ENCODE measurements around the gene LYPD6B. TPM values are rescaled to one million over a fixed set of nuclear protein-coding genes. Genes with fewer than 3 reads are reported as not detected.

Gene LYPD6B
- total RNA-seq, 1 donor, result 3.0 TPM

- no peak for DNase-seq (ENCODE audit: low read depth)
- TF ChIP-seq, protein P1, sequence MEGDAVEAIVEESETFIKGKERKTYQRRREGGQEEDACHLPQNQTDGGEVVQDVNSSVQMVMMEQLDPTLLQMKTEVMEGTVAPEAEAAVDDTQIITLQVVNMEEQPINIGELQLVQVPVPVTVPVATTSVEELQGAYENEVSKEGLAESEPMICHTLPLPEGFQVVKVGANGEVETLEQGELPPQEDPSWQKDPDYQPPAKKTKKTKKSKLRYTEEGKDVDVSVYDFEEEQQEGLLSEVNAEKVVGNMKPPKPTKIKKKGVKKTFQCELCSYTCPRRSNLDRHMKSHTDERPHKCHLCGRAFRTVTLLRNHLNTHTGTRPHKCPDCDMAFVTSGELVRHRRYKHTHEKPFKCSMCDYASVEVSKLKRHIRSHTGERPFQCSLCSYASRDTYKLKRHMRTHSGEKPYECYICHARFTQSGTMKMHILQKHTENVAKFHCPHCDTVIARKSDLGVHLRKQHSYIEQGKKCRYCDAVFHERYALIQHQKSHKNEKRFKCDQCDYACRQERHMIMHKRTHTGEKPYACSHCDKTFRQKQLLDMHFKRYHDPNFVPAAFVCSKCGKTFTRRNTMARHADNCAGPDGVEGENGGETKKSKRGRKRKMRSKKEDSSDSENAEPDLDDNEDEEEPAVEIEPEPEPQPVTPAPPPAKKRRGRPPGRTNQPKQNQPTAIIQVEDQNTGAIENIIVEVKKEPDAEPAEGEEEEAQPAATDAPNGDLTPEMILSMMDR (IDR thresholded peaks at IDR 0.05; ENCODE audit: insufficient read depth, low read depth, low read length), result no peak
- H3K4me3 ChIP-seq (ENCODE audit: low read depth, low read length), result no peak overlapping the region
These were observed 26.5 kb downstream of the LYPD6B start for GRCh38 chr2:149064856-149065630.

- H3K4me3 ChIP-seq (ENCODE audit: low read depth, low read length), result no peak overlapping the region
- no peak for DNase-seq (ENCODE audit: low read depth)
- TF ChIP-seq, protein P1 (IDR thresholded peaks at IDR 0.05; ENCODE audit: insufficient read depth, low read depth, low read length), result no peak
These were observed 29.9 kb downstream of the LYPD6B start for GRCh38 chr2:149068225-149068995.

DNA sequence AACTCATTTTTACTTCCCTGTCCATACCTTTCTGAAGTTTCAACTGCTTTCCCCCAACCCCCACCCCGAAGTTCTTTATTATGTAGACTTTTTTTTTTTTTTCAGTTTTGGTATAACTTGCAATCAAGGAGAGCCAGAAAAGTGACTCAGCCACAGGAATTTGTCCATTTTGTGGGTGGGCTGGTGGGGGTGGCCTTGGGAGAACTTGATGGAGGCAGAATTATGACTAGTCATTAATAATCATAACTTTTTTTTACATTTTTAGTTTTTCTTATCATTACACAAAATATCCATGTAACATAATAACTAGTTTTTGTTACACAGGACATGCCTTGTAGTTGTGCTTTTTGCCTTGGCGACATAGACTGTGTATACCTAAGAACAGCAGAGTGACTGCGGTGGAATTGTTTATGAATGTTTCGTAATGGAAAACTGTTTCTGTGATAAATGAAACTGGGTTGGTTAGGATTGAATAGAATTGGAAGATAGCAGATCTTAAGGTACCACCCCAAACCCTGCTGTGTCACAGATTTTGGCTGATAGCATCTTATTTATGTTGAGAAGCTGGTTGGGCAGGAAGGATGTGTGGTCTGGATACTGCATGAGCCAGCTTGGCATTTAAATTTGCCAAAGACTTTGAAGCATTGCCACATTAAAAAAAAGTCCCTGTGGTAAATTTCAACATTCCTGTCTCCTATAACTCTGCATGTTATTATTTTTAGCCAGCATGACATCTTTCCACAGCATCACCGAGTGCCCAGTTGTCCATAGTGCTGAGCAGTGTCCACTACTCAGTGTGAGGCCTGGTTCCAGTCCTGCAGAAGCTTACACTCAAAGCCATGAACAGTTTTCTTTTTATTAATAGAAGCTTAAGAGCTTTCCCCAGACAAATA lies 30.7 kb downstream of the LYPD6B start:
- peak; percentile 86 for DNase-seq (ENCODE audit: low read depth)
- TF ChIP-seq, protein P1 (IDR thresholded peaks at IDR 0.05; ENCODE audit: insufficient read depth, low read depth, low read length), result no peak
- no peak overlapping the region for H3K4me3 ChIP-seq (ENCODE audit: low read depth, low read length)

- TF ChIP-seq, protein P1 (IDR thresholded peaks at IDR 0.05; ENCODE audit: insufficient read depth, low read depth, low read length), result no peak
- DNase-seq (ENCODE audit: low read depth), result no peak
- H3K4me3 ChIP-seq (ENCODE audit: low read depth, low read length), result no peak overlapping the region
These were observed 32.3 kb downstream of the LYPD6B start for GRCh38 chr2:149070681-149071320.

DNA sequence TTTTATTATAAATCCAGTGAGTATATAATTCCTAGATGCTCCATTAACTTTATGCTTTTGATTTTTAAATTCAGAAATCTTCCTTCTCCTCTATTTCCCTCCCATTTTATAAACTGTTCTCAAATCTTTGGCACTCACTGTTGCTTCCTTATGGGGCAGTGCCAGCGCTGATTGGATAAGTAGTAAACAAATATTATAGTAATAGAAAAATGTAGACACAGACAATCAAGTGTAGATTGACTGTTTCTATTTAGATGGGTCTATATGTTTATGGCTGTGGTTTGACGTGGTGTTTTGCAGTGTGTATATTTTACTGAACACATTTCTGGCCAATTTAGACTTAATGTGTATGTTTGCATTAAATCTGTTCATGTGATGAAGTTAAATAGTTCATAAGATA lies 36.6 kb downstream of the LYPD6B start:
- no peak overlapping the region for H3K4me3 ChIP-seq (ENCODE audit: low read depth, low read length)
- TF ChIP-seq, protein P1 (IDR thresholded peaks at IDR 0.05; ENCODE audit: insufficient read depth, low read depth, low read length), result no peak
- no peak for DNase-seq (ENCODE audit: low read depth)

DNA sequence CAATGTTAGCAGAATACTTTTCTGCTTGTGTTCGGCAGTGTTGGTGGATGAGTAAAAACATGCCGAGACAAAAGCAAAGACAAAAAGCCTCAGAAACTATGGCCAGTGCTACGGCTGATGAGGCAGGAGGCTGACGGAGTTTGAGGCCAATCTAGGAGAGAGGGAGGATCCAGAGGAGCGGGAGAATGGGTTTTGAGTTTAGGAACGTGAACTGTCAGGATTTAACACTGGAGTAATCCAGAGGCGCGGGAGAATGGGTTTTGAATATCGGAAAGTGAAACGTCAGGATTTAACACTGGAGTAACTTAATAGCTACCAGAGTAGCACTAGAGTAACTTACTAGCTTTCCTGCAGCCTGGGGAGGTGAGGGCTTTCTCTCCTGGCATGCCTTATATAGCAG lies 37.4 kb downstream of the LYPD6B start:
- peak overlapping the region; percentile 13 for H3K4me3 ChIP-seq (ENCODE audit: low read depth, low read length)
- DNase-seq (ENCODE audit: low read depth), result peak; percentile 15
- TF ChIP-seq, protein P1 (IDR thresholded peaks at IDR 0.05; ENCODE audit: insufficient read depth, low read depth, low read length), result no peak

Measured in fibroblast of villous mesenchyme (primary cell).